Nephron progenitor cell (in vitro differentiated cells): ENCODE measurements around the gene NEB.
A peak's percentile ranks its signal among the peaks of the same experiment; 100 is the strongest.
"Not testable (repeated sequence)": the region's sequence is repeated elsewhere in the genome, so short reads cannot be mapped to it uniquely, and the experiment has no call there.

Source experiments
- DNase-seq: peaks from one replicate; pipeline ENCODE4 v3.0.0; 2021
- H3K27ac Mint-ChIP-seq: 2 replicates; pipeline ENCODE4 v1.8.0; 2021; ENCODE audit warnings: mild to moderate bottlenecking, moderate library complexity, mixed read lengths
- H3K27me3 Mint-ChIP-seq: 2 replicates; pipeline ENCODE4 v1.8.0; 2021; ENCODE audit warnings: mild to moderate bottlenecking, low read depth, mixed read lengths; ENCODE audit not compliant: poor library complexity
- H3K36me3 Mint-ChIP-seq: 2 replicates; pipeline ENCODE4 v1.8.0; 2021; ENCODE audit warnings: low read depth, mixed read lengths
- H3K4me1 Mint-ChIP-seq: 2 replicates; pipeline ENCODE4 v1.8.0; 2021; ENCODE audit warnings: mixed read lengths
- H3K4me3 Mint-ChIP-seq: 2 replicates; pipeline ENCODE4 v1.8.0; 2021; ENCODE audit warnings: mild to moderate bottlenecking, moderate library complexity, mixed read lengths
- H3K9me3 Mint-ChIP-seq: 2 replicates; pipeline ENCODE4 v1.8.0; 2021; ENCODE audit warnings: mild to moderate bottlenecking, moderate library complexity, mixed read lengths
- TF ChIP-seq, protein P1 (sequence below): fragments of 200-600 bp; sonication (generic); IDR thresholded peaks from 2 replicates; pipeline ENCODE4 v1.5.0; 2021; ENCODE audit warnings: antibody characterized with exemption

NEB gene

DNA sequence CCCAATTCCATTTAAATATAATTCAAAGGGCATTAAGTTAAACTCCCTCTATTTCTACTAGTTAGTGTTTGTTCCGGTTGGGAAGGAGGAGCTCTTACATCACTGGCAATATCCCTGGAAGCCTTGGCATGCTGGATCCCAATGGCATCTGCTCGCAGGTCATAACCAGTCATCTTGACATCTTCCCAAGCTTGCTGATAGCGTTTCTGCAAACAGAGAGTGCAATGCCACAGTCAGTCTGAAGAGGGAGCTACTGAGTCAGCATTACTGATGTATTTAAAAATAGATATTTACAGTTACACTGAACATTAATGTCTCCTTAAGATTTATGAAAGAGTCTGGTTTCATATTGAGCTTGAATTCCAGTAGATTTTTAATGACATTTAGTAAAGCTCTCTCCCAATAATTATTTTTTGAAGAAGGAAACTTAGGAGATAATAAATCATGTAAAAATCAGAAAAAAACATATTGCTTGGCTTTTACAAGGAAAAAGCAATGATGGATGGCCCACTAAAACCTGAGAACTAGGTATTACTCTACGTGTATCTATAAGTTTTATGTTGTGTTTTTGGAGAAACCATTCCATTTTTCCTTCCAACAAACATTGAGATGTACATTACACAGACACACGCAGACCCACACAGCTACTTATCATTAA is 142.9 kb downstream of the NEB start:
- TF ChIP-seq, protein P1, sequence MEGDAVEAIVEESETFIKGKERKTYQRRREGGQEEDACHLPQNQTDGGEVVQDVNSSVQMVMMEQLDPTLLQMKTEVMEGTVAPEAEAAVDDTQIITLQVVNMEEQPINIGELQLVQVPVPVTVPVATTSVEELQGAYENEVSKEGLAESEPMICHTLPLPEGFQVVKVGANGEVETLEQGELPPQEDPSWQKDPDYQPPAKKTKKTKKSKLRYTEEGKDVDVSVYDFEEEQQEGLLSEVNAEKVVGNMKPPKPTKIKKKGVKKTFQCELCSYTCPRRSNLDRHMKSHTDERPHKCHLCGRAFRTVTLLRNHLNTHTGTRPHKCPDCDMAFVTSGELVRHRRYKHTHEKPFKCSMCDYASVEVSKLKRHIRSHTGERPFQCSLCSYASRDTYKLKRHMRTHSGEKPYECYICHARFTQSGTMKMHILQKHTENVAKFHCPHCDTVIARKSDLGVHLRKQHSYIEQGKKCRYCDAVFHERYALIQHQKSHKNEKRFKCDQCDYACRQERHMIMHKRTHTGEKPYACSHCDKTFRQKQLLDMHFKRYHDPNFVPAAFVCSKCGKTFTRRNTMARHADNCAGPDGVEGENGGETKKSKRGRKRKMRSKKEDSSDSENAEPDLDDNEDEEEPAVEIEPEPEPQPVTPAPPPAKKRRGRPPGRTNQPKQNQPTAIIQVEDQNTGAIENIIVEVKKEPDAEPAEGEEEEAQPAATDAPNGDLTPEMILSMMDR: peak; percentile 52
- not testable (repeated sequence) for H3K36me3 Mint-ChIP-seq, H3K27me3 Mint-ChIP-seq, DNase-seq, H3K9me3 Mint-ChIP-seq, H3K4me1 Mint-ChIP-seq, H3K27ac Mint-ChIP-seq, H3K4me3 Mint-ChIP-seq

DNA sequence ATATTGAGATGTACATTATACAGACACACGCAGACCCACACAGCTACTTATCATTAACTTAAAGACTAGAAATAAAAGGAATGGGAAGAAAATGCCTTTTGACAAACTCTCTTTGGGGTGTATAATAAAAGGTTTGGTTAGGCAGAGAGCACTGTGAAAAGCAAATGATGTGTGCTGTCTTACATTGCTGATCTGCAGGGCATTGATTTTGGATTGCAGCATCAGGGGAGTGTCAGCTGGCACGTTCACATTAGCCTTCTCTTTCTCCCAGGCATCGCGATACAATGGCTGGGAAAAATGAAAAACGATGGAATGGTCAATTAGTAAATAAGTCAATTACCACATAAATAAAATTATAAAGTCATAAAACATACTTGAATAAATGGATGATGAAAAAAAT is 153.0 kb downstream of the NEB start:
- not testable (repeated sequence) for H3K27me3 Mint-ChIP-seq, H3K4me1 Mint-ChIP-seq, DNase-seq, H3K36me3 Mint-ChIP-seq, H3K4me3 Mint-ChIP-seq, H3K27ac Mint-ChIP-seq, H3K9me3 Mint-ChIP-seq

DNA sequence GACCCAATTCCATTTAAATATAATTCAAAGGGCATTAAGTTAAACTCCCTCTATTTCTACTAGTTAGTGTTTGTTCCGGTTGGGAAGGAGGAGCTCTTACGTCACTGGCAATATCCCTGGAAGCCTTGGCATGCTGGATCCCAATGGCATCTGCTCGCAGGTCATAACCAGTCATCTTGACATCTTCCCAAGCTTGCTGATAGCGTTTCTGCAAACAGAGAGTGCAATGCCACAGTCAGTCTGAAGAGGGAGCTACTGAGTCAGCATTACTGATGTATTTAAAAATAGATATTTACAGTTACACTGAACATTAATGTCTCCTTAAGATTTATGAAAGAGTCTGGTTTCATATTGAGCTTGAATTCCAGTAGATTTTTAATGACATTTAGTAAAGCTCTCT is 153.6 kb downstream of the NEB start:
- H3K4me1 Mint-ChIP-seq, H3K27me3 Mint-ChIP-seq, H3K4me3 Mint-ChIP-seq, H3K9me3 Mint-ChIP-seq, DNase-seq, H3K36me3 Mint-ChIP-seq, H3K27ac Mint-ChIP-seq: not testable (repeated sequence)

DNA sequence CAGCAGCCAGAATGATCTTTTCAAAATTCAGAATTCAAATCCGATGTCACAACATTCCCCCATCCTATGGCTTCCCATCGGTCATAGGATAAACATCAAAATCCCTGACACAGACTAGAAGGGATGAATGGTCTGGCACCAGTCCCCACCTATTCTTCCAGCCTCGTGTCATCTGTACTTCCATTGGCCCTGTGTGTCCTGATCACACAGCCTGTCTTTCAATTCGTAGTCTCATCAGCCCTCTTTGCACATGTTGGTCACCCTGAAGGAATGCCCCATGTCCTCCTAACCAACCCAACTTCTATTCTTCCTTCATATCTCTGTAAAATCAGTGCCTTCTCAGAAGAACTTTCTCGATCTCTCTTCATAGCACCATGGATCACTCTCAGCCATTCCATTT is 157.2 kb downstream of the NEB start:
- H3K9me3 Mint-ChIP-seq: no peaks in the 10 kb centered on the region
- no peak for DNase-seq
- TF ChIP-seq, protein P1: no peak
- no peaks in the 10 kb centered on the region for H3K36me3 Mint-ChIP-seq
- H3K4me3 Mint-ChIP-seq: no peak overlapping the region
- no peaks in the 10 kb centered on the region for H3K27me3 Mint-ChIP-seq
- no peaks in the 10 kb centered on the region for H3K4me1 Mint-ChIP-seq
- no peak overlapping the region for H3K27ac Mint-ChIP-seq

DNA sequence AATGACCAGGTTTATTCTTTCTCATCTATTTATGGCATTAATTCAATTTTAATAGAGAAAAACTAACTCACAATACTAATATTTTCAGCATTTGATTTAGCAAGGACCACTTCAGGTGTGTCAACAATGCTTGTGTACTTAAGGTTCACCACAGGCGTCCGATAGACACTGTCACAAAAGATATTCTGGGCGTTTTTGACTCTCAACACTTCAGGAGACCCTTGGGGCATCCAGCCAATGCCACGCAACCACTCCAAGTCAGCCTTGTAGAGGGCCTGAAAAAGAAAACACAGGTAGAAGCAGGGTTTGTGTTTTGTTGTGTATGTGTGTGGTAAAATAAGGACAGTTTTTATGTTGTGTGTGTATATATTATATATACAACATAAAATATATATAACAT is 158.2 kb downstream of the NEB start:
- Mint-ChIP-seq H3K27me3 (no peaks in the 10 kb centered on the region), H3K4me3 (no peak overlapping the region), H3K36me3 (no peaks in the 10 kb centered on the region), H3K4me1 (no peaks in the 10 kb centered on the region), H3K9me3 (no peaks in the 10 kb centered on the region), H3K27ac (no peak overlapping the region)
- TF ChIP-seq, protein P1: no peak
- no peak for DNase-seq

DNA sequence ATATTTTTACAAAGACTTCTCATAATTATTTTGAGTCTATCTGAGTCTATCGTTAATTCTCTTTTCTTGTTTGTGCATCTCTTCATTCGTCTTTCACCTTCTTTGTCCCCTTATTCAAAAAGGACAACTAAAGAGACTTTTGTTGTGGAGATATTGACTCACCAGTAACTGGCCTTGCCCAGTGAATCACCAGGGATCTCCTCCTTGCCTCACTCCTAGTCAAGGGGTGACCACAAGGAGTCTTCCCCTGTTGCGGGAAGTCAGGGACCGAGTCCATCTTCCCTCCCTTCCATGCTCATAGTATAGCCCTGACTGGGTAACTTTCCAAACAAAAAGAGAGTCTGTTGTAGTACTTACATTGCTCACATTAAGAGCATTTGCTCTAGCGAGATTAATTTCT is 158.9 kb downstream of the NEB start:
- Mint-ChIP-seq H3K36me3 (no peaks in the 10 kb centered on the region), H3K4me3 (no peak overlapping the region), H3K27ac (no peak overlapping the region), H3K4me1 (no peaks in the 10 kb centered on the region), H3K9me3 (no peaks in the 10 kb centered on the region), H3K27me3 (no peaks in the 10 kb centered on the region)
- TF ChIP-seq, protein P1: no peak
- DNase-seq: no peak

DNA sequence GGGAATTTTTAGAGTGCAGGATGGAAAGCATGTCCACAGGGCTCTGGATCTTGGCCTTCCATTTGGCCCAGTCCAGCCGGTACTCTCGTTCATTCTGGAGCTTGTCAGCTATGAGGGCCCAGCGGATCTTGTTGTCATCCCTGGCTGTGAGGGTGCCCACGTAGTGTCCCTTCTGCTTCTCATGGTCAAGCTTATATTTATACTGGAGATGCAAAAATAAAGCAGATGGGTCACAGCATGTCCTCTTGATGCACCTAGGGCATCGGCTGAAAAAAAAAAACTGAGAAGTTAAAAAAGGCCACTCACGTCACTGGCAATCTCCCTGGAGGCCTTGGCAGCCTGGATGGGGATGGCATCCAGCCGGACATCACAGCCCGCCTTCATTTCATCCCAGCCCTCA is 164.1 kb downstream of the NEB start:
- TF ChIP-seq, protein P1: no peak
- Mint-ChIP-seq H3K9me3 (no peaks in the 10 kb centered on the region), H3K36me3 (no peaks in the 10 kb centered on the region), H3K4me3 (no peak overlapping the region), H3K4me1 (no peaks in the 10 kb centered on the region), H3K27me3 (no peaks in the 10 kb centered on the region), H3K27ac (no peak overlapping the region)
- no peak for DNase-seq
